Caki2 (cell line): ENCODE results near the gene MMP24. TPM values are rescaled to one million over a fixed set of nuclear protein-coding genes. Genes with fewer than 3 reads are reported as not detected.

Experiments used
- DNase-seq: peaks from one replicate; pipeline ENCODE4 v3.0.0-alpha.2; 2015; ENCODE audit warnings: low read depth
- in situ Hi-C: cut with HindIII; loops from 2 replicates; pipeline ENCODE4 v1.10.0; 2016; ENCODE audit warnings: low sequenced_read_pairs, low pct_unique_long_range_greater_than_20kb, mixed read lengths
- total RNA-seq: library from RNA; depleted of rRNA; stranded (reverse); fragments of >200 nt; shearing (Covaris generic); gene quantifications from 2 replicates; pipeline ENCODE4 v1.2.3, GENCODE V29; 2014; ENCODE audit warnings: low replicate concordance

The MMP24 gene
- total RNA-seq, 1 experiment from 2014 or later: 14.3 TPM

DNA sequence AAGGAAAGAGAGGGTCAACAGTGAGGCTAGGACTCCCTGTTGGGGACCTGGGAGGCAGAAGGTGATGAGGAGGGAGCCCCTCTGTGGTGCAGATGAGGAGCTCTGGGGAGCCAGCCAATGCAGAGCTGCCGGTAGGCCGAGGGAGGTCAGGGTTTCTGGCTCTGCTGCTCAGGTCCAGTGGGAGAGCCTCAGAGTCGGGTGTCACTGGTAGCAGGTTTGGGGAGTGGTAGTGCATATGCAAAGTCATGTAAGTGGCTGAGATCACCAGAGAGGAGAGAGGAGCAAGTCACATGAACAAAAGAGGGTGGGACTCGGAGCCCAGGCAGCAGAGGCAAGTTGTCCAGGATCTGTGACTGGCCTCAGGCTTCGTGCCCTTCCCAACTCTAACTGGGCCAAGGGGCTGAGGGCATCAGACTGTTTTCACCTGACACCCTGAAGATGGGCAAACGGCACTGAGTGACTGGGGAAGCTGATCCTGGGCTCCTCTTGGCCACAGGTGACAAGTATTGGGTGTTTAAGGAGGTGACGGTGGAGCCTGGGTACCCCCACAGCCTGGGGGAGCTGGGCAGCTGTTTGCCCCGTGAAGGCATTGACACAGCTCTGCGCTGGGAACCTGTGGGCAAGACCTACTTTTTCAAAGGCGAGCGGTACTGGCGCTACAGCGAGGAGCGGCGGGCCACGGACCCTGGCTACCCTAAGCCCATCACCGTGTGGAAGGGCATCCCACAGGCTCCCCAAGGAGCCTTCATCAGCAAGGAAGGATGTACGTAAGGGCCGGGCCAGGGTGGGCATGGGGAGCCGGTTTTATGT, 44.8 kb downstream of the MMP24 start:
- in situ Hi-C loops: no loop called here

DNA sequence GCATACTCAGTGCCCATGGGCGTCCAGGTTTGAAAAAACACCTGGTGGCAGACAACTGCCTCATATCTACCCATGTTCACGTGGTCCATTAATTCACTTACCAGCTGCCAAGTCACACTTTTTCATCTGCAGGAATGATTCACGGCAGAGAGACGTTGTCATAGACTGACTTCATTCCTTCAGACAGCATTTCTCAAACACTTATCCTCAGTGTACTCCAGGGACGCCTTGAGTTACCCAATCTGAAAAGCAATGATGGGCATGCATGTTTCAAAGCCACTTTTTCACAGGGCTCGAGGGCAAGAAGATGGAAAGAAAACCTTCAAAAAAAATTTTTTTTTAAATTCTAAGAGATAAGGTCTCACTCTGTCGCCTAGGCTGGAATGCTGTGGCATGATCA, 45.4 kb downstream of the MMP24 start:
- DNase-seq: no peak
- in situ Hi-C loops: no loop called here

More for the DNA sequence above, 44.8 kb downstream of the MMP24 start:
- DNase-seq: peak; percentile 63

DNA sequence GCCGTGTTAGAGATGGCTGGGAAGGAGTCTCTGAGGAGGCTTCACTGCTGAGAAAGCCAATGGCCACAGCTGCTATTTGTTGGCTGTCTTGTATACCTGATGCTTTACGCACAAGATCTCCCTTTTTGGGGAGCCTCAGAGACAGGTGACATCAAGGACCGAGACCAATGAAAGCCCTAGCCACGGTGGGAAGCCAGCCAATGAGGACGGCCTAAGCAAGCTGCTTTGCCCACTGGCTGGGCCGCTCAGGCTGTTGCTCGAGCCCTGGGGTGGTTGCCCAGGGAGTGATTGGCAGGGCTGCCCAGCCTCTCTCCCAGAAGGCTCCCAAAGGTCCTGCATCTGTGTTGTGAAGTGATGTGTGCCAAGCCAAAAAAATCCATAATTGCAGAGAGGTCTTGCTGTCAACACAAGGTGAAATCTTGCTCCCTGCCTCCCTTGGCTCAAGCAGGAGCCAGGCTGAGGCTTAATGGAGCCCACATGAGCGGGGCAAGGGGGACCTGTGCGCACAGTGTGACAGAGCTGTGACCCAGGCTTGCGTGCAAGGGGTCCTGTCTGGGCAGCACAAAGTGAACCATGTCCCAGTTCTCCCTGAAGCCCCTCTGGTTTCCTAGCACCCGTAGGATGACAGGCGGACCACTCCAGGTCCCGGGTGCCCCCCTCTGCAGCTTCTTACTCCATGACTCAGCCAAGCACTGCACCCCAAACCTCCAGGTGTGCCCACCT, 47.1 kb downstream of the MMP24 start:
- DNase-seq: no peak
- in situ Hi-C loops: no loop called here

DNA sequence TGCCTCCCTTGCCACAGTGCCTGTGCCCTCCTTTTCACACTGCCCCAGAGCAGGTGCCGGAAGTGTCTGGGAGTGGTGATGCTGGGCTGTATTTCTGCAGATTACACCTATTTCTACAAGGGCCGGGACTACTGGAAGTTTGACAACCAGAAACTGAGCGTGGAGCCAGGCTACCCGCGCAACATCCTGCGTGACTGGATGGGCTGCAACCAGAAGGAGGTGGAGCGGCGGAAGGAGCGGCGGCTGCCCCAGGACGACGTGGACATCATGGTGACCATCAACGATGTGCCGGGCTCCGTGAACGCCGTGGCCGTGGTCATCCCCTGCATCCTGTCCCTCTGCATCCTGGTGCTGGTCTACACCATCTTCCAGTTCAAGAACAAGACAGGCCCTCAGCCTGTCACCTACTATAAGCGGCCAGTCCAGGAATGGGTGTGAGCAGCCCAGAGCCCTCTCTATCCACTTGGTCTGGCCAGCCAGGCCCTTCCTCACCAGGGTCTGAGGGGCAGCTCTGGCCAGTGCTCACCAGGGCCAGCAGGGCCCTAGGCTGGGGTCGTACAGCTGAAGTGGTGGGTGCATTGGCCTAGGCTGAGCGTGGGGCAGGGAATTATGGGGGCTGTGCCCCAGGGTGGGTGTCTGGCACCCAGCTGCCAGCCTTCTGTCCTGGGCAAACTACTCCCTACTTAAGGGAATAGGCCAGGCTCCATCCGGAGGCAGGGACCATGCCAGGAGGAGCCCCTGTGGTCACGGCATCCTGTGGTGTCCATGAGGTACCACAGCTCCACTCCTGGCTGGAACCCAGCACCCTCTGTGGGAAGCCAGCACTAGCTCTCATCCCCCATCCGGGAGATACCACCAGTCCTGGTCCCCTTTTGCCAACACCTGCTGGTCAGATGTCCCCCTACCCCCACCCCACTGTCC, 47.9 kb downstream of the MMP24 start:
- in situ Hi-C loops: no loop called here

DNA sequence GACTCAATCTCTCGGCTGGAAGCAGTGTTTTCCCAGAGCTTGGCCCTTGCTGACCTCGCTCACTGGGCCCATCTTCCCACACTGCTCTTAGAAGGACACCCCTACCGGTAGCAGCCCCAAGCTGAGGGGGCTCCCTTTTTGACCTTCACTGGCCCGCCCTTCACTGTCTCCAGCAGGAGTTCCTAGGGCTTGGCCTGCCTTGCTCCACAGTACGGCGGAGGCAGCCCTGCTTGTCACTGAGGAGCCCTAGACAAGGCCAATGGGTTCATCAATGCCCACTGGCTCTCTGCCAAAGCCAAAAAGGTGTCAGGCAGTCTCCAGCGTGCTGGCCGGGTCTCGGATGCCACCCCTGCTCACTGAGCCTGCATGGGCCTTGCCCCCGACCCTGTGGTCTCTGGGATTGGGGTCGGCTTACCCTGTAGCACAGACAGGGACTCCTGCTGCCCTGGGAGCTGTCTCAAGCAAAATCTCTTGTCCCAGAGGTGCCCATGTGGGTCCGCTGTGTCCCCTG, 49.3 kb downstream of the MMP24 start:
- in situ Hi-C loops: no loop called here
- DNase-seq: no peak

More for the DNA sequence above, 47.9 kb downstream of the MMP24 start:
- no peak for DNase-seq

DNA sequence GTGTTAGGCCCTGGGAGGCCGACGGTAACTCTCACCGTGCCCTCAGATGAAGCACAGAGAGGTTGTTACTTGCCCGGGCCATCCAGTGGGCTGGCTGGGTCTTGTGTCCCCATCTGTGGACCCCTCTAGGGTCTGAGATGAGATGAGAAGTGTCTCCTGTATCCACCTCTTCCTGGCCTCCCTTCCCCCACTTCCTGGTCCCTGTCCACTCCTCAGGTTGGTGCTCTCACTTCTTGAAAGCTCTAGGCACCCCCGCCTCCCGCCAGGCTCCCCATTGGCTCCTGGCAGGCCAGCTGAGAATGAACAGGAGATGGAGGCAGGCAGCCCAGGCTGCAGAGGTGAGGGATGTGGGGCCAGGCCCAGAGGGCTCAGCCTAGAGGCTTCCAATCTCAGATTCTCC, 49.9 kb downstream of the MMP24 start:
- in situ Hi-C loops: no loop called here
- DNase-seq: no peak

DNA sequence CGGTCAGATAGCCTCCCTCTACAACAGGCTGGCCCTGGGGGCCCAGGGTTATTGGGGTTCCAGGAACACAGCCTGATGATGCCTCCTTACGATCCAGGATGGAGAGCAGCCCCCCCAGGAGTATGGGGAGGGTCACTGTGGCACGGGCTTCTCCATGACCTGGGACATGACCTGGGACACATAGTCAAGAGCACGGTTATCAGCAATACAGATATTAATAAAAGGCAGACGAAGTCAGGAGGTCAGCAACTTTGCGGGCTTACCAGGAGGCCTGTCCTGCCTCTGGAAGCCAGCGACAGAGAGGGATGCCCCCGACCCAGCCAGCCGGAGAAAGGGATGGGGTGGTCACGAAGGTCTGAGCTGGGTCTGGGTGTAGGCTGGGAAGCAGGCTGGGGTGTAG, 50.6 kb downstream of the MMP24 start:
- no peak for DNase-seq

DNA sequence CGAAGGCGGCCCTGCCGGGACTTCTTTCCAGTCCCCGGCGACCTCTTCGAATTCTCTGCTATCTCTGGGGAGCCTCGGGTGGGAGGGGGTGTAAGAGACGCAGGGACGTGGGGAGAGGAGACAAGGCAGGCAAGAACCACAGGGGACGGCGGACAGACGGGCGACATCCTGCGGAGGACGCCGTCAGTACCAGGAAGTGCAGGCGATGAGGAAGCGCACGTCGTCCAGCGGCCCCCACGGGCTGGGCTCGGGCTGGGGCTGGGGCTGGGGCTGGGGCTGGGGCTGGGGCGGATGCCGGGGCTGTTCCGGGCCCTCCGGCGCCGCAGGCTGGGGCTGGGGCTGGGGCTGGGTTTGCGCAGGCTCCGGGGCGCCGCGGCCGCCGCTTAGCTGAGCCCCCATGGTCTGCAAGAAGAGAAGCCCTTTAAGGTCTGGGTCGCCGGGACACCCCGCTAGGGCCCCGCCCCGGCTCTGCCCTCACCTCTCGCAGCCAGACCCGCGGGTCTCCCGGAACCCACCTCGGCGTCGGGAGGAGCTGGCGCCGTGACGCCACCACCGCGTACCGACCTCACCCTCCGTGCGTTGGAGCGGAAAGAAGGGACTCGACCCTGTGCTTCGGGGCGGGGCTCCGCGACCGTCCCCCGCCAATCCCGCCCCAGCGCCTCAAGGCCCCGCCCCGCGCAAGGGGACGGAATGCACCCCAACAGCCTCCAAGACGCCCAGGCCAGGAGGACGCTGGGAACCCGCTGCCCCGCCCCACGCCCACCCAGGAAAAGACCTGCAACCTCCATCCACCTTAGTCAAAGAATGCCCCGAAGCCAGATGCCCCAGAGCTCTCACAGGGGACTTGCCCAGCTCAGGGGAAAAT, 51.3 kb downstream of the MMP24 start, which contains the start of gene MMP24OS:
Gene MMP24OS (minus strand): TSS at position 592 of the 865 bp plus-strand sequence. CDS start 193 bp downstream, at position 399.
- DNase-seq: peak; percentile 94
- in situ Hi-C loops: no loop called here

More for the DNA sequence above, 50.6 kb downstream of the MMP24 start:
- in situ Hi-C loops: no loop called here

DNA sequence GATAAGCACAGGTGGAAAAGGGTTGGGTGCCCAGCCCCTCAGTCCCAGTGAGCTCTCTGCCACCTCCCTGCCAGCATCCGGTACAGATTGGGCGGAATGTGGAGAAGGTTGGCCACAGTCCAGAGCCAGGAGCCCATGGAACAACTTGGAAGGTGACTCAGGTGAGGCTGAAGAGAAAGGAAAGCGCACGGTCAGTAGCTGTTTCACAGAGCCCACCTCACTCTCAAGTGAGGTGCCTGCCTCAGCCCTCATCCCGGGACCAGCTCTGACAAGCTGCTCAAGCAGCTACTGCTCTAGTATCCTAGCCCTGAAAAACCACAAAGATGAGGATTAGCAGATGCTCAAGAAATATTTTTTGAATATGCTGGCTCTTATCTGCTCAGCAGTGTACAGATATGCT, 52.5 kb downstream of the MMP24 start:
- no peak for DNase-seq
- in situ Hi-C loops: no loop called here

DNA sequence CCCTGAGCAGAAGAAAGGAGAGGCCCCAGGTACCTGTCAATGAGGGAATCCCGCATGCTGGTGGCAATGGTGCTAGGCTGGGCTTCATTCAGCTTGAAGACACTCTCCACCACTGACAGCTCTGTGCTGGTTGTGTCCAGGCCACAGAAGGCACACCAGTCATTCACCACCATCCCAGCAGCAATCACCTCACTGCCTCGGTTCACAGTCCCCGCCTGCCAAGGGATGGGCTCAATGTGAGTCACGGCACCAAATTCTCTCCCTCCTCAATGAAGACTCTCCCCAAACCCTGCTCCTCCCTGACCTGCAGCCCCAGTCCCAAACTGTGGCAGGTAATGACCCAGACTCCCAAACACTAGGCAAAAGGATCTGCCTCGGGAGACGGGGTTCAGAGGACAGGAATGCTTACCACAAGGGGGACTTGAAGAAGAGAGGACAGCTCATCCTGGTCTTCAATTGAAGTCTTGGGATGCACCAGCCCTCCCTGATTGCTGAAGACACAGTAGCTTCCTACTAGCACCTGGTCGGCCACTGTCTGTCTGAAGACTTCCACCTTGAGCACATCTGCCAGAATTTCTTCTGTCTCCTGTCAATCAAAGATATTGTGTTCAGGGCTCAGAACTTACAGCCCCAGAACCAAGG, 53.2 kb downstream of the MMP24 start:
- no peak for DNase-seq
- in situ Hi-C loops: no loop called here

DNA sequence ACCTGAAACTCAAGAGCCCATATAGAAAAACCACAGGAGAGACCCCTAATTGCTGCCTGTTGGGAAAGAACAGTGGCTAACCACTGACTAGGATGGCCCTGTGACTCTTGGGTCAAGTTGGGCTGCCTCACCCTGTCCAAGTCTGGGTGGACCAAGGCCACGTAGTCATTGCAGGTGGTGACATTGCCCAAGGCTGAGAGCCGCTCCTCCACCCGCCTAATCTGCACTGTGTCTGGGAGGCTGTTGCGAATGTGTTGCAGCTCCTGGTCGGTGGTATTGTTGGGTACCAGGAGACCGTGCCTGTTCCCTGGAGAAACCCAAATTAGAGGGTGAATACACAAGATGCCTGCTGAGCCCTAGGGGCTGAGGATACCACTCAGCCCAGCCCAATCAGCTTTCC, 54.0 kb downstream of the MMP24 start:
- in situ Hi-C loops: no loop called here
- no peak for DNase-seq

DNA sequence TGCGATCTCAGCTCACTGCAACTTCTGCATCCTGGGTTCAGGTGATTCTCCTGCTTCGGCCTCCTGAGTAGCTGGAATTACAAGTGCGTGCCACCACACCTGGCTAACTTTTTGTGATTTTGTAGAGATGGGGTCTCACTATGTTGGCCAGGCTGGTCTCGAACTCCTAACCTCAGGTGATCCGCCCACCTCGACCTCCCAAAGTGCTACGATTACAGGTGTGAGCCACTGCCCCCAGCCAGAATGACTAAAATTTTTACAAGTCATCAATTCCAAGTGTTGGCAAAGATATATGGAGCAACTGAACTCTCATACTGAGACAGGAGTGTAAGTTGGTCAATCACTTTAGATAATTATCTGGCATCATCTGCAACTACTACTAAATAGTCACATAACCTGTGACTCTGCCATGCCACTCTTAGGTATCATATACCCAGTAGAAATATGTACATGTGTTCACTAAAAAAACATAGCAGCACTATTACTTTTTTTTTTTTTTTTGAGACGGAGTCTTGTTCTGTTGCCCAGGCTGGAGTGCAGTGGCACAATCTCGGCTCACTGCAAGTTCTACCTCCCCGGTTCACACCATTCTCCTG, 55.1 kb downstream of the MMP24 start:
- in situ Hi-C loops: no loop called here

DNA sequence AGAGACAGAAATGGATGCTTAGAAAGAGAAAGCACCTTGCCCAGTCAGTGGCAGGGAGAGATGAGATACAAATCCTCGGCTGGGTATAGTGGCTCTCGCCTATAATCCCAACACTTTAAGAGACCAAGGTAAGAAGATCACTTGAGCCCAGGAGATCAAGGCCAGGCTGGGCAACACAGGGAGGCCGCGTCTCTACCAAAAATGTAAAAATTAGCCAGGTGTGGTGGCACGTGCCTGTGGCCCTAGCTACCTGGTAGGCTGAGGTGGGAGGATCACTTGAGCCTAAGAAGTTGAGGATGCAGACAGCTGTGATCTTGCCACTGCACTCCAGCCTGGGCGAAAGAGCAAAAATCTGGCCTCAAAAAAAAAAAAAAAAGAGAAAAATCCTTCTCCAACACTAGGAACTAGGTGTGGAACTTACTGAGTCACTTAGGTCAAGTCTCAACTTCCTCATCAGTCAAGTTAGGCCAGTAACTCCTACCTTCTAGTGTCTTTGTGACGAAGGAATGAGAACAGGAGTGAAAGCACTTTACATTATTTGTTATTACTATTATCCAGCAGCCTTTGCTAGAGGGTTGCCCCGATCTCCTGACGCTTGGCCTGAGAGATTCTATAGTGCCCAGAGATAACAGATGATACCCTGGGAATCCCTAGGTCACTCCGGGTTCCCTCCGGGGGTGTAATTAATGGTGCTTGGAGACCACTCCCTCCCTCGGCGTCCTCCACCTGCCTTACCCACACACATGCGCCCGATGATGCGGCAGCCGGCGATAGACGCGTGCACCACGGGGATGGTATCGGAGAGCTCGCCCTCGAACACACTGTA, 57.2 kb downstream of the MMP24 start:
- in situ Hi-C loops: no loop called here

More for the DNA sequence above, 55.1 kb downstream of the MMP24 start:
- no peak for DNase-seq

DNA sequence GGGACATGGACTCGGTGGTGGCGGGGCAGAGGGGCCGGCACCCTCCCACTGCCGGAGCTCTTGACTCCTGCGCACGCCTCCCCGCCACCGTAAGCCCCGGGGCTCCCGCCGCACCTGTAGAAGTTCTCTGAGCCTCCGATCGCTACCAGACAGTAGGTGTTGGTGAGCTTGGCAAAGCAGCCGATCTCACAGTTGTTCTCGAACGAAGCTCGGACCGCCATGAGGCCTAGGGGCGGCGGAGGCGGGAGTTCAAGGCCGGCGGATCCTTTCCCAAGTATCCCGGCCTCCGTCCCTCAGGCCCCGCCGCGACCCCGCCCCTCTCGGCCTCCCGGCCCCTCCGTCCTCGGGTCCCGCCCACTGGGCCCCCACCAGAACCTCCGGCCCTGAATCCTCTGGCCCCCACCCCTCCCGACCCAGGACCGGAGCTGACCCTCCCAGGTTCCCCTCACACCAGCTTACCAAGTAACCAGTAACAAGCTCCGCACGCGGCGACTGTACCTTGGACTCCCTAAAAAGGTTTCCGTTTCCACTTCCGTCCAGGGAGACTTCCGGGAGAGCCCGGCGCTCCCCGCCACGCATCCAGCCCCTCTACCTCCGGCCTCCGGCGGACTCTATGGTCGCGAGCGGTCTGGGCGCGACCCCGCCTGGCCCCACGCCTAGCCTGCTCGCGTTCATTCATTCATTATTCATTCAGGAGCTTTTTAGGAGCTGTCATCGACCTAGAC, 57.9 kb downstream of the MMP24 start, which contains the start of gene EIF6:
Gene EIF6 (minus strand): TSS at position 506 of the 725 bp plus-strand sequence. CDS start 285 bp downstream, at position 221.
- in situ Hi-C loops: no loop called here
- peak; percentile 87 for DNase-seq

More for the DNA sequence above, 57.2 kb downstream of the MMP24 start:
- no peak for DNase-seq
